UCSD-AML1 (cell line): Measurements from ENCODE around the gene ADGRF5.
"Not testable (repeated sequence)": the region's sequence is repeated elsewhere in the genome, so short reads cannot be mapped to it uniquely, and the experiment has no call there.

Source experiments
- DNase-seq: peaks from one replicate; lab custom pipeline; 2025; ENCODE audit not compliant: unreplicated experiment; lab: John Stamatoyannopoulos, UW

The ADGRF5 gene

DNA sequence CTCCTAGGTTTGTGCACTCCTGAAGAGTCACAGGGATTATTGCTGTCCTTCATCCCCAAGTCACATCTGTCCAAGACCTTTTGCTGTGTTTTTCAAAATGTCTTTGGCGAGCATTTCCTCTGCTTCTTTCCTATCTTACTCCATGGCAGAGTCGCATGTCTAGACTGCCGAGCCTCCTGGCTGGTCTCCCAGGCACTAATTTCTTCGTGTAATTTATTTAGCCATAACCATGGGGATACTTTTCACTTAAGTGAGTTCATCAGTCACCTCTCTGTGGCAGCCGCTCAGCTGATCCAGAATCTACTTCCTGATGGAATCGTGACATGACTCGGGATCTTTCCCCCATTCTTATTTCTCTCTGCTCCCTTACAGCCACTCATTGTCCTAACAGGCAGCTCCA, 25.8 kb downstream of the ADGRF5 start:
- DNase-seq, result no peak

DNA sequence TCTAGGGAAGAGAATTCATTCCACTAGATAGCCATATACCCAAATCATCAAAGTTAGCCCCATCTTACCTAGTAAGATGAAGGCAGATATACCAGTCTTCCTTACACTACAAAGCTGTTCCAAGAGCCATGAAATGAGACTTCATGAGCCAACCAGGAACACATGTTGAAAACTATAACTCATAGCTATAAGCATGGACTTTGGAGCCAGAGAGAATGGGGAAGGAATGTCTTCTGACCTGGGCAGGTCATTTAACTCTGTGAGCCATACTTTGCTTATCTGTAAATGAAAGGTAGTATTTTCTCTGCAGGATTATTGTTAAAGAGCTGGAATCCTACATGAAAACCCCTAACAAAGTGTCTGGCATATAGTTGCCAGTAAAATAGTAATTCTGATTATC, 27.3 kb downstream of the ADGRF5 start:
- no peak for DNase-seq

DNA sequence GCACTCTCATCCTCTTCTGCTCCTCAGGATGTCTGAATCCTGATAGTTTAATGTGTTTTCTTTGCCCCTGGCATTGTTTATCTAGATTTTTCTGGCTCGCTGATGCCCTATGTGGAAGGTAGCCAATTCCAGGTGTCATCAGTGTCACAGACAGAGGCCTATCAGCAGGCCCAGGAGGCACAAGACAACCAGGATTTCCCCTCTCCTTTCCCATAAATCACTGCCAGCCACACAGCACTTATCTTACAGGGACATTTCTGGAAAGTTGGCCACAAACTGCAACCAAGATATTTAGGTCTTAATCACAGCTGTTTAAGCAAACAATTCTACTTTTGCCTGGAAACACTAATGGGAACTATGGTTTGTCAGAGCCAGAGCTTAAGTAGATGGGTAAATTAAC, 28.1 kb downstream of the ADGRF5 start:
- DNase-seq, result no peak

DNA sequence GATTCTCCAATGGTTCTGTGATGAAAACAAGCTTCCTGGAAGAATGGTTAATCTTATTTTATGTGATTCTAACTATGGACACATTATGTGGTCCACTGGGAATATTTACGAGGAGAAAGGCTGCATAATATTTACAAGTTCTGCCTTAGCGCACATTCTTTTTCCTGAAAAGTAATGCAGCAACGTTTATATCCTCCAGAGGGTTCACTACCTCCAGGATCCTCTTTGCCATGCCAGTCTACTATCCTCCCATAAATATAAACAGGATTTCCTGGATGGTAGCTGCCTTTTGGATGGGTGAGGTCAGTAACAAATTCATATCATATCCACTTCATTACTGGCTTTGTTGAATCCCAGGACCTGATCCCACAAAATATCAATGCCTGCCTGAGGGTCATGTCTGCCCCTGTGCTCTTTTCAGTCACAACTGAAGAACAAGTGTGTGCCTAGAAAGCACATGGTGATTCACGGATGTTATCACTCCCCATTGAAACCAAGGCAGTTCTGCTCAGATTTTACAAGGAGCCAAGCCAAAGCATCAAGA, 30.4 kb downstream of the ADGRF5 start:
- no peak for DNase-seq

DNA sequence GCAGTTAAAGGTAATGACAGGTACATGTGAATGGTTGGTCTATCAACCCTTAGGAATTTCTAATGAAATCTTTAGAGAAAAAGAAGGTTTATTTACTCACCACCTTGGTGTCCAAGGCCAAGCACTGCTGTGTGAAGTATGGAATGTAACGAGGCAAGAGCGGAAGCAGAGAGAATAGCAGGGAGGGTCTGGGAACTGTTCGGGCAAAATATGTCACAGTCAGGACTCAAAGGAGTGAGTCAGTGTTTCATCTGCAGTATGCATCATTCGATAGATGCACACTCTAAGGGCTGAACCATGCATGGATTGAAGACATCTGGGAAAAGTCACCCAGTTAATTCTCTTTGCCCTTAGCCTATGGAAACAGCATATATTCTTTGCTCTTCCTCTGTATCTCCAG, 33.2 kb downstream of the ADGRF5 start:
- DNase-seq, result no peak

DNA sequence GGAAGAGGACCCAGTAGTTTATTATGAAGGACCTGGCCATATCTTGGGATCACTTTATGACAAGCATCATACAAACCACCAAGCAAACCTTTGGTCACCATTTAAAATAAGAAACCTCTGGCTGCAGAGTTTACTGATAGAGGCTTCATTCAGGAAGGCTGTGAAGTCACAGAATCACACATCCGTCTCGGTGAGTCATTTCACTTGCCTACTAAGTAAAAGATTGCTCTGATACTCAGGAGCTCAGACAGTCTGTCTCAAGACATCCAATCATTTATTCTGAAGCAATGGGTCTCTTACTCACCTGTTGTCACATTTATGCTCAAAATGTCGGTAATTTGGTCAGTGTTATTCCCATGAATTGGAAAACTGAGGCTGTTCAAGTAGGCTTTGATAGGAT, 33.7 kb downstream of the ADGRF5 start:
- no peak for DNase-seq

DNA sequence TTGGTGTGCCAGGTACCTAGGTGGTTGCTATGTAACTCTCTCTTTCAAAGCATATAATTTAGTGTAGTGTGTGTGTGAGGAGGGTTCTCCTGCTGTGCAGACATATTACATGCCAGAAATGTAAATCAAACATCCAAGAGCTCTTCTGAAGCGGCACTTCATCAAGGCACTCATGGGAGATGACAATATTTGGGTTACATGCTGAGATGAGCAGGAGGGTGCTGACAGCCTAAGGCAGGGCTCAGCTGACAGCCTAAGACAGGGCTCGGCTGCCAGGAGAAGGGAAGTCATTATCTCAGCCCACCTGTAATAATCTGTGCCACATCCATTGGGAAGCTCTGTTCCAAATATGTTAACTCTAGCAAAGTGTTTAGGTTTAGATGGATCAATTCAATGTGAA, 39.1 kb downstream of the ADGRF5 start:
- DNase-seq, result no peak

DNA sequence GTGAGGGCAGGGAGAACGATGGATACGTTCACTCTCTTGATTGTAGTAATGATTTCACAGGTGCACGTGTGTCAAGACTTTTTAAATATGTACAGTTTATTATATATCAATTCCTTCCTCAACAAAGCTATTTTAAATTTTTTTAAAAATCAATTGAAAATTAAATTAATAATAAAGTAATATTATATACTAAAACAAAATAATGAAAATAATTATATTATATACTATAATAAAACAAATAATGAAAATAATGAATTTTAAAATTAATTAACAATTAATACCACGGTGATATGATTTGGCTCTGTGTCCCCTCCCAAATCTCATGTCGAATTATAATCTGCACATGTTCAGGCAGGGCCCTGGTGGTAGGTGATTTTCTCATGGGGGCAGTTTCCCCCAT, 42.7 kb downstream of the ADGRF5 start:
- no peak for DNase-seq

DNA sequence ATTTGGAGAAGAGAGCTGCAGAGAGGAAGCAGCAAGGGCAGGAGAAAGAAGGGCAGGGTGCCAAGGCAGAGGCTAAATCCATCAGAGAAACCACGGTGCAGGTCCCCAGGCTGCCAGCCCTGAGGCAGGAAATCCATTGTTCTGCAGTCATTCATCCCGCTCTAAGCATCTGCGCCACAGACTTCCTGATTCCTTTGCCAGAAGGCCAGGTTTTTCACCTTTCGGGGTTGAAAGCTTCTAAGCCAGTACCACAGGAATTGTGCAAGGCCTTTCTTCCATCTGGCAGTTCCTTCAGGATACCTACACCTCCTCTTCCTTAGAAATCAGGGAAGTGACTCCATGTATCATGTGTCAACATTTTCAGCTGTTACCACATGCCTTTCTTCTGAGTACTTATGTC, 45.6 kb downstream of the ADGRF5 start:
- DNase-seq, result peak; percentile 14

DNA sequence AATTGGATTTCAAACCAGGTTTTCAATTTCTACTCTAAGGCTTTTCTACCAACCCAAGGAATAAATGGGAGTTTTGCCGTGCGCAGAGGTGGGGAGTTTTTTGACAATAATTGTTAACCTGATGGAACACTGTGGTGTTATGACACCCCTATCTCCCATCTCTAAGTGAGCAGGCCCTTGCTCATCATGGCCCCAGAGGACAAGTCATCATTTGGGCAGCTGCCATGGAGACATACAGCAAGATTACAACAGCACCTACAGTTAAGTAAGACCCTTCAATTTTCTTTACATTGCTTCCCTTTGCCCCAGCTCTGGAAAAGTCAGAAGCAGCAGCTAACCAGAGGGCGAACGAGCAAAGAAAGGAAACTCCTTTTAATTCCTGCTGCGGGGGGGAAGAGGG, 54.3 kb downstream of the ADGRF5 start:
- DNase-seq, result no peak

DNA sequence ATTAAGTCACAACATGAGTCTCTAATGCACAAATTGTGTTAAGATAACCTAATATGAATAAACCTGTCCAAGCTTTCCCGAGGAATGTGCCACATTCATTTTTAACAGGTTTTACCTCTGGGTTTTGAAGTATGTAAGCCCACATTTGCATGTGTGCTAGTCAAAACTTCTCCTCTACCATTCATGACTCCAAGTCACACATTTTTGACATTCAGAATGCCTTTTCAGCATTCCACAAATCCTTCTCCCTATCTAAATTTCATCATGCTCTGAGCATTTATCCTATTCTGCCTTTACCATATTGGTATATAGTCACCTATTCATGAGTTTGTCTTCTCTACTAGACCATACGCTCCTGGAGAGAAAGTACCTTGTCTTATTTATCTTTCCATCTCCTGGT, 56.5 kb downstream of the ADGRF5 start:
- DNase-seq, result no peak

DNA sequence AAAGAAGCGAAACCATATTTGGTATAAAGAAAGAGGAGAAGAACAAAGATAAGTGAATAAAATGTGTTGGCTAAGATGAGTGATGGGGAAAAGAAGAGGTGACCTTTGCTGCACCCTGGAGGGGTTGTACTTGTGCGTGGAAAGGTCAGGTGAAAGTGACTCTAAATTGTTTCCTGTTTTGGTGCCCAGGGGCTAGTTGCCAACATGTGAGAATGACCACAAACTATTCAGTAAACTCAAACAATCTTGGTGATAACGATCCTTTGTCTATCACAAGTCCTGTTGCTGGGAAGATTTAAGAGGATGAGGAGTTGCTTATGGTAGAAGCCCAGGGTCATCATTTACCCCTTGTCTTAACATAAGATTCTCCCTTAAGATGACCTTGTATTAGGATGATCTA, 57.9 kb downstream of the ADGRF5 start:
- no peak for DNase-seq

DNA sequence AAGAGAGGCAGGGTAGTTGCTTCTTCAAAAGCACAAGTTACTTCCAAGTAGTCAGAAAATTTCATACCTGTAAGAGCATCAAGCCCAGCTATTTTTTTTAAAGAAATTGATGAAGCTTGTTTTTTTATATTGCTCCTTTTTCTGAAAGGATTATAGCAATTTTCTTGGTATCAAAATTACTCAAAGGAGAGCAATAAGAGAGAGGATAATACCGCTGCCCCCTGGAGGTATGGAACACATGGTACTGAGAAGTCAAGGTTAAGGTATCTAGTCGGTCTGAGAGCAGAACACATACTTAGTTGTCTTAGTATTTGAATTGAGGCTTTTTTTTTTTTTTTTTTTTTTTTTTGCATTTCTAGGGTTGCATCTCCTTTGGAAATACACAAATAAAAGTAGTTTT, 59.4 kb downstream of the ADGRF5 start:
- no peak for DNase-seq

DNA sequence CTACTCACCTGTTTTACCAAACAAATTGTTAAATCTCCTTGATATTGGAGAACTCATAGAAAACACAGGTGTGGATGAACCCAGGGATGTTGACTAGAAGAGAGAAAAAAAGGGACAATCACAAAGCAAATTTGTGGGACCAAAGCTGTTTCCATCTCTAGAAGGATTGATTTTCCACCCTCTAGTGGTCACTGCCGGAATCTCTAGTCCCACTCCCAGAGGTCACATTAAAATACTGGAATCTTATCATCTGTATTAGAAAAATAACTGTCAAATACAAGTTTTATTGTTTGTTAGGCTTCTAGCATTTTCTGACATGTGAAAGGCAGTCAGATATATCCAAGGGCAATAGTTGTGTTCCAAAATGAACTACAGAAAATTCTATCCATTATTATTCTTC, 65.8 kb downstream of the ADGRF5 start:
- not testable (repeated sequence) for DNase-seq

DNA sequence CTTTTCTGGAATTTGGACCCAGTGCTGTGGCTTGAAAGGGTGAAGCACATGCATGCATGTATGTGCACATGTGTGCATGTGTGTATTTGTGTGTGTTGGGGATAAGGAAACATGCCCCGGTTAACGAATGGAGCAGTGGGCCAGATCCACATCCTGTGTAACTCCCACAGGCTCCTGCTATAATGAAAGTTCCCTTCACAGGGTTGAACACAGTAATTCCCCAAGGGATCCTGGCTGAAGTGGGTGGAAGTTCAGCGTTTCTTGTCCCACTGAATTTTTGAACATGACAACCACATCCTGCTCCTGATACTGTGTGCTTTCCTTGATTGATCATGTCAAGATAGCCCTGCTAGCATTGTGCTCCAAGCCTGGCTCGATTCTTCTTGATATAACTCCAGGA, 70.2 kb downstream of the ADGRF5 start:
- not testable (repeated sequence) for DNase-seq

DNA sequence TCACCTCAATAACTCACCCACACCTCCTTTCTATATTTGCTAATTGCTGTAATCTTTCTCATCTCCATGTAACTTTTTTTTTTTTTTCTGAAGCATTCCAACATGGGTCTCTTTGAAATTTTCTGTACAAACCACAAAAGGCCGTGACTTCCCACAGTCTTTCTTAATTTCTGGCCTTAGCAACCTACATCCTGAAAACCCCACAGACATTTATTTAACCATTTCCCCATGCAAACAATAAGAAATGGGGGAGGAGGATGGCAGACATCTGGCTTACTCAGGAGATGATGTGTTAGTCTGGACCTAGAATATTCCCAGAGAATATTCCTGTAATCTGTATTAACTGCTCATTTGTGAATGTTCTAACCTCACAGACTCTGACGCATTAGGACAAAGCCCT, 70.9 kb downstream of the ADGRF5 start:
- DNase-seq, result no peak

DNA sequence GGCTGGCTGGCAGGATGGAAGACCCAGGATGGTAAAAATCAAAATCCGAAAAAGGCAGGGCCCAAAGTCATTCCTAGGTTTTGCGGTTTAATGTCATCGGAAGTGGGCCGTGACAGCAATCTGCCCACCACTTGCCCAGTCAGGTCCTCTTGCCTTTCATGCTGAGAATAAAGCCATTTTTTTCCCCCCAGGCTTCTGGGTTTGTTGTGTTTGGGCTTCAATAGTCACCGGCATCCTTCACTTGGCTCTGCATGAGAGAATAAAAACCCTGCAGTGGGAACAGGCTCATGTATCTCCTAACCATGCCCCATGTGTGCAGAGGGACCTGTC, 72.4 kb downstream of the ADGRF5 start:
- no peak for DNase-seq

DNA sequence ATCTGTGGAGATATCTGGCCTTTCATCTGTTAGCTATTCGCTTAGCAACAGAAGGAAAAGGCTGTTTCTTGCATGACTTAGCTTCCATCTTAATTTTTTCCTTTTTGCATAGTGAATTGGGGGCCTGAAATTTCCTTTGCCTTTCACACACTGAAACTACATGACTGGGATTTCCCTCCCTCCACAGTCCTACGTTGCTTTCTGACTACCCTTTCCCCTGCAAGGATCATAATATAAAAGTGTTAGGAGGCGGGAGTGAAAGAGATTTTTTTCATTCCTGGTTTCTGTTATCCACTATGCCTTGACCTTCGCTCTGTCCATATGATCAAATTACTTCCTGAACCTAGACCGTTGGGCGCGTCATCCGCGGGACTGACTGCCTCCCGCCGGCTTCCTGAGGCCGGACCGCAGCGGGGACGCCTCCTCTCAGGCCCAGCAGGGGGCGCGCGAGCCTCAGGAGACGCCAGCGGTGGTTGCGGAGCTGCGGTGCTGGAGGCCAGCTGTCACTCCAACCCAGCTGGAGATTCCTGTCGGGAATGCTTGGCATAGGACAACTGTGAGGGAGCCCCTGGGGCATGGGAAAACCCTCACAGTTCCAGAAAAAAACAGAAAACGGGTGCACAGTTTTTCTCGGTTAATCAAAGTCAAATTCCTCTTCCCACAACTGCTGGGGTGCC, 72.9 kb downstream of the ADGRF5 start:
- peak; percentile 75 for DNase-seq

DNA sequence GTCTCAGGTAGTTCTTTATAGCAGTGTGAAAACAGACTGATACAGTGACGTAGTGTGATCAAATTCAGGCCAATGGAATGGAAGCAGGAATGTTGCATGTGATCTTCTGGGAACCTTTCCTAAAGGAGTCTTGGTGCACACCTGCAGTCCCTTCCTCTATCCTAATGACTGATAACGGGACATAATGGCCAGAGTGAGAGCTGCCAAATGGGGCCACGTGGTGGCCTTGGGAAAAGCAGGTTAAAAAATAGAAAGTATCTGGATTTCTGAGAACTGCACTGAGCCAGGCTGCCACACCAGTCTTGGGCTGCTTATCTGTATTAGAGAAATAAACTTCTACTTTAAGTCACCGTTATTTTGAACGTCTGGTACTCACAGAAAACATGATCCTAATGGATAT, 76.6 kb downstream of the ADGRF5 start:
- no peak for DNase-seq

DNA sequence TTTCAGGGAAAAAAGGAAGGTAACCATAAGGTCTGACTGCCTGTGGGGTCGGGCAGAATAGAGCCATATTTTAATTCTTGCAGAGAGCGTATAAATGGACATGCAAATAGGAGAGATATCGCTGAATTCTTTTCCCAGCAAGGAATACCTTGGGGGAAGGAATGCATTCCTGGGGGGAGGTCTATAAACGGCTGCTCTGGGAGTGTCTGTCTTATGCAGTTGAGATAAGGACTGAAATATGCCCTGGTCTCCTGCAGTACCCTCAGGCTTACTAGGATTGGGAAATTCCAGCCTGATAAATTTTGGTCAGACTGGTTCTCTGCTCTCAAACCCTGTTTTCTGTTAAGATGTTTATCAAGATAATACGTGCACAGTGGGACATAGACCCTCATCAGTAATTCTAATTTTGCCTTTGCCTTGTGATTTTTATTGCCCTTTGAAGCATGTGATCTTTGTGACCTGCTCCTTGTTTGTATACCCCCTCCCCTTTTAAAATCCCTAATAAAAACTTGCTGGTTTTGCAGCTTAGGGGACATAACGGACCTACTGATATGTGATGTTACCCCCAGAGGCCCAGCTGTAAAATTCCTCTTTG, 79.4 kb downstream of the ADGRF5 start:
- DNase-seq, result not testable (repeated sequence)

DNA sequence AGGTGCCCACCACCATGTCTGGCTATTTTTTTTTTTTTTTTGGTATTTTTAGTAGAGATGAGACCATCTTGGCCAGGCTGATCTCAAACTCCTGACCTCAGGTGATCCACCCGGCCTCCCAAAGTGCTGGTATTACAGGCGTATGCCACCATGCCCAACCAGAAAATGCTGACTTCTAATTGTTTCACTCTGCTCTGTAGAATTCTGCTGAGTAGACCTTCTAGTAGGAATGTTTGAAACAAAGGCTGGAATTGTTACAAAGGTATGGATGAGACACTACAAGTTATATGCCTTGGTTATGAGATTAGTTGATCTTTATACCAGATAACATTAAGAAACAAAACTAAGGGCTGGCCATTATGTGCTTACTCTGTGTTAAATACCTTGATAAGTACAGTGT, 83.7 kb downstream of the ADGRF5 start:
- no peak for DNase-seq

DNA sequence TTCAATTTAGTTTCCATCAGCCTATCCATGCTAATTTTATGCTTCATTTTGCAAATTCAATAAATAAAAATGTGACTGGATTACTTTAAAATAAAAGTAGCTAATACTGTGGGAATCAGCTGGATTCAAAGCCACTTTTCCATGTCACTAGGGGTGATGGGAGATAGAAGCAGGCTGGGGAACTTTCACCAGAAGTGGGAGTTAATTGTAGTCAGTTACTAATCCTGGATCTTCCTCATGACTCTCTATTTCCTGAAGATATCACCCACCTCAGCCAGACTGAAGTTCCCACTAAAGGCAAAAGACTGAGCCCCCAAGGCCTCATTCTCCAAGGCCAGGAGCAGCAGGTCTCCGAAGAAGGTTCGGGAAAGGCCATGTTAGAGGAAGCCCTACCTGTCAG, 86.7 kb downstream of the ADGRF5 start:
- DNase-seq, result not testable (repeated sequence)
